GM23248 (cell line): ENCODE results near the gene ZNF236.

Source experiments
- EZH2 ChIP-seq: fragments of 200-600 bp; sonication (generic); IDR thresholded peaks from 2 replicates; pipeline ENCODE4 v1.6.1; 2018; ENCODE audit warnings: antibody characterized with exemption, mild to moderate bottlenecking; ENCODE audit not compliant: insufficient read depth, poor library complexity, severe bottlenecking
- EZH2phosphoT487 ChIP-seq: fragments of 200-600 bp; sonication (generic); IDR thresholded peaks from 2 replicates; pipeline ENCODE4 v1.6.1; 2018; ENCODE audit warnings: antibody characterized with exemption, moderate library complexity, mild to moderate bottlenecking, low read depth; ENCODE audit not compliant: insufficient read depth

DNA sequence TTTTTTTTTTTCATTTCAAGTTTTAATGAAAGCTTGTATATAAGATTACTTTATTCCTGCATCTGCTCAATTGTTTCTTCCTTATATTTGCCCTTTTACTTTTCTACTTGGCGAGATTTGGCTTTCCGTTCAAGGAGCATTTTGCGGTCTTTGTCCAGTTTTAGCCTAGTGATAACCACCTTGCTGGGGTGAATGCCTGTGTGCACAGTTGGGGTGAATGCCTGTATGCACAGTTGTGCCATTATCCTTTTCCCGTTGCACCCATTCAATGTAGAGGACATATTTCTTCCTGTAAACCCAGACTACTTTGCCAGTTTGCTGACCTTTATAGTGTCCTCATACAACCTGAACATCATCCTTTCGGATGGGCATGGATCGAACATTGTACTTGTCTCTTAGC lies 12.0 kb downstream of the ZNF236 start:
- TF ChIP-seq EZH2phosphoT487: no peak
- TF ChIP-seq EZH2: no peak
